Loucy (cell line): Measurements from ENCODE around the gene TYRO3.

ENCODE experiments used
- H2AFZ ChIP-seq: fragments of 200-600 bp; sonication (generic); 2 replicates; pipeline ENCODE4 v1.6.0; 2016; ENCODE audit warnings: antibody characterized with exemption, mild to moderate bottlenecking, low read length, moderate library complexity
- H3F3A ChIP-seq: fragments of 200-600 bp; 2 replicates; pipeline ENCODE4 v1.6.0; 2016; ENCODE audit warnings: antibody characterized with exemption, low read depth, mild to moderate bottlenecking
- H3K27me3 ChIP-seq: fragments of 200-600 bp; sonication (generic); 2 replicates; pipeline ENCODE4 v1.6.1; 2014; ENCODE audit warnings: low read length, mild to moderate bottlenecking; ENCODE audit not compliant: insufficient read depth, poor library complexity, severe bottlenecking
- H3K36me3 ChIP-seq: fragments of 200-600 bp; sonication (generic); 2 replicates; pipeline ENCODE4 v1.6.1; 2016; ENCODE audit warnings: low read length; ENCODE audit not compliant: insufficient read depth
- H3K4me1 ChIP-seq: fragments of 200-600 bp; sonication (generic); 2 replicates; pipeline ENCODE4 v1.5.1; 2014; ENCODE audit warnings: low read length, mild to moderate bottlenecking; ENCODE audit not compliant: insufficient read depth, poor library complexity, severe bottlenecking
- H3K4me2 ChIP-seq: fragments of 200-600 bp; sonication (generic); 2 replicates; pipeline ENCODE4 v1.6.0; 2014; ENCODE audit warnings: antibody characterized with exemption, low read length, low read depth, mild to moderate bottlenecking; ENCODE audit not compliant: poor library complexity, severe bottlenecking
- H3K4me3 ChIP-seq: fragments of 200-600 bp; sonication (generic); 2 replicates; pipeline ENCODE4 v1.5.1; 2014; ENCODE audit warnings: low read length, mild to moderate bottlenecking, mixed read lengths; ENCODE audit not compliant: poor library complexity, severe bottlenecking
- H3K79me2 ChIP-seq: fragments of 200-600 bp; sonication (generic); 2 replicates; pipeline ENCODE4 v1.6.1; 2014; ENCODE audit warnings: low read length; ENCODE audit not compliant: insufficient read depth
- H3K9ac ChIP-seq: fragments of 200-600 bp; sonication (generic); 2 replicates; pipeline ENCODE4 v1.6.0; 2014; ENCODE audit warnings: mild to moderate bottlenecking, low read depth, low read length, moderate library complexity; ENCODE audit not compliant: poor library complexity, severe bottlenecking
- H3K9me2 ChIP-seq: fragments of 200-600 bp; sonication (generic); replicated peaks from 2 replicates; pipeline ENCODE4 v1.6.1; 2016; ENCODE audit warnings: low read depth, low read length, mixed read lengths
- H3K9me3 ChIP-seq: fragments of 200-600 bp; sonication (generic); 2 replicates; pipeline ENCODE4 v1.6.1; 2014; ENCODE audit warnings: mild to moderate bottlenecking, antibody characterized with exemption, low read length, low read depth; ENCODE audit not compliant: insufficient read depth
- H4K20me1 ChIP-seq: fragments of 200-600 bp; sonication (generic); 2 replicates; pipeline ENCODE4 v1.6.0; 2014; ENCODE audit warnings: antibody characterized with exemption, low read length, mild to moderate bottlenecking; ENCODE audit not compliant: insufficient read depth, poor library complexity, severe bottlenecking
- EZH2phosphoT487 ChIP-seq: fragments of 200-600 bp; IDR thresholded peaks from 2 replicates; pipeline ENCODE4 v1.6.1; 2018; ENCODE audit warnings: antibody characterized with exemption, mild to moderate bottlenecking, moderate library complexity, borderline replicate concordance
- TF ChIP-seq, protein P1 (sequence below): fragments of 200-600 bp; sonication (generic); conservative IDR thresholded peaks from 2 replicates; pipeline ENCODE4 v1.5.1; 2014; ENCODE audit warnings: mild to moderate bottlenecking, antibody characterized with exemption, low read length

Gene TYRO3

DNA sequence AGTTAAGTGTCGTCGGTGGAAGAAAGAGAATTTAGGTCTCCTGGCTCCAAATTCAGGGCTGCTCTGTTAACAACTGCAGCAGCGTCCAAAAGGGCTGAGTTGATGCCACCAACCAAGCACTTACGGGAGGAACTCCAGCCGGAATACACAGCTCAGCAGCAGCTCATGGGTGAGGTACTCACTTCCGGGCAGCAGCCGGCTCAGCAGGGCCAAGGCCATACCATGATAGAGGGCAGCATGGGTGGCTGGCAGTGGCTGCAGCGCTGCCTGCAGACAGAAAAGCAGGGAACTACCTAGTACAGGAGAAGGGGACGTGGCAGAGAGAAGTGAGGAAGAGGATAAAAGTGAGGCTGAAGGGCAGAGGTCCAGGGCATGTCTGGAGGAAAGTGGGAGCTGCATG is 37.4 kb upstream of the TYRO3 start:
- no peak overlapping the region for H3K9ac ChIP-seq
- peaks cover 1% of the 10 kb centered on the region; the same call in 1 of the 2 replicates for H3K36me3 ChIP-seq

DNA sequence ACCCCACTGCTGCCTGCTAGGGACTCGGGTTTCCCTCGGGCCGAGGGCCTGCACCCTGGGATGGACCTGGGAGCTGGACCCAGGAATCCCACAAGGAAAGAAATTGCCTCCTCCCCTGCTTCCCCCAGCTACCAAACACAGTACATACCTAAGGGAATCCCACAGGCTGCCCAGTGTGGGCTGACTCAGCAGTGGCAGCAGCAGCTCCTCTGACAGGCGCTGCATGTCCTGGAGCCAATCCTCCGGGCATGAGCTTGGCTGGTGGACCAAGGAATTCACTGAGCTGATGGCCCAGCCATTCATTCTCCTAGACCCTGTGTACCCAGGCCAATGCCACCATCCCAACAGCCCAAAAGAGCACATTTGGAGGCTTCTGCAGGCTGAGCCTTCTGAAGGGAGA is 35.9 kb upstream of the TYRO3 start:
- TF ChIP-seq EZH2phosphoT487, result no peak
- TF ChIP-seq, protein P1, sequence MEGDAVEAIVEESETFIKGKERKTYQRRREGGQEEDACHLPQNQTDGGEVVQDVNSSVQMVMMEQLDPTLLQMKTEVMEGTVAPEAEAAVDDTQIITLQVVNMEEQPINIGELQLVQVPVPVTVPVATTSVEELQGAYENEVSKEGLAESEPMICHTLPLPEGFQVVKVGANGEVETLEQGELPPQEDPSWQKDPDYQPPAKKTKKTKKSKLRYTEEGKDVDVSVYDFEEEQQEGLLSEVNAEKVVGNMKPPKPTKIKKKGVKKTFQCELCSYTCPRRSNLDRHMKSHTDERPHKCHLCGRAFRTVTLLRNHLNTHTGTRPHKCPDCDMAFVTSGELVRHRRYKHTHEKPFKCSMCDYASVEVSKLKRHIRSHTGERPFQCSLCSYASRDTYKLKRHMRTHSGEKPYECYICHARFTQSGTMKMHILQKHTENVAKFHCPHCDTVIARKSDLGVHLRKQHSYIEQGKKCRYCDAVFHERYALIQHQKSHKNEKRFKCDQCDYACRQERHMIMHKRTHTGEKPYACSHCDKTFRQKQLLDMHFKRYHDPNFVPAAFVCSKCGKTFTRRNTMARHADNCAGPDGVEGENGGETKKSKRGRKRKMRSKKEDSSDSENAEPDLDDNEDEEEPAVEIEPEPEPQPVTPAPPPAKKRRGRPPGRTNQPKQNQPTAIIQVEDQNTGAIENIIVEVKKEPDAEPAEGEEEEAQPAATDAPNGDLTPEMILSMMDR, result no peak
- H3K9ac ChIP-seq, result no peak overlapping the region
- no peaks in the 10 kb centered on the region for H3K9me3 ChIP-seq
- no peaks in the 10 kb centered on the region for H3K4me1 ChIP-seq
- no peaks in the 10 kb centered on the region for H3K9me2 ChIP-seq
- H4K20me1 ChIP-seq, result no peaks in the 10 kb centered on the region
- H3K27me3 ChIP-seq, result no peaks in the 10 kb centered on the region
- H3K79me2 ChIP-seq, result no peaks in the 10 kb centered on the region
- no peaks in the 10 kb centered on the region for H3F3A ChIP-seq
- no peak overlapping the region for H2AFZ ChIP-seq
- no peak overlapping the region for H3K4me3 ChIP-seq
- no peak overlapping the region for H3K4me2 ChIP-seq
- H3K36me3 ChIP-seq, result peaks cover 6% of the 10 kb centered on the region; the same call in 1 of the 2 replicates

More for the DNA sequence above, 37.4 kb upstream of the TYRO3 start:
- no peaks in the 10 kb centered on the region for H3K4me1 ChIP-seq
- no peaks in the 10 kb centered on the region for H3K79me2 ChIP-seq
- no peaks in the 10 kb centered on the region for H4K20me1 ChIP-seq
- H3K4me3 ChIP-seq, result no peak overlapping the region
- no peaks in the 10 kb centered on the region for H3K9me3 ChIP-seq
- TF ChIP-seq, protein P1, result no peak
- TF ChIP-seq EZH2phosphoT487, result no peak
- no peak overlapping the region for H2AFZ ChIP-seq
- H3K27me3 ChIP-seq, result no peaks in the 10 kb centered on the region
- H3K9me2 ChIP-seq, result no peaks in the 10 kb centered on the region
- H3K4me2 ChIP-seq, result no peak overlapping the region
- H3F3A ChIP-seq, result no peaks in the 10 kb centered on the region

DNA sequence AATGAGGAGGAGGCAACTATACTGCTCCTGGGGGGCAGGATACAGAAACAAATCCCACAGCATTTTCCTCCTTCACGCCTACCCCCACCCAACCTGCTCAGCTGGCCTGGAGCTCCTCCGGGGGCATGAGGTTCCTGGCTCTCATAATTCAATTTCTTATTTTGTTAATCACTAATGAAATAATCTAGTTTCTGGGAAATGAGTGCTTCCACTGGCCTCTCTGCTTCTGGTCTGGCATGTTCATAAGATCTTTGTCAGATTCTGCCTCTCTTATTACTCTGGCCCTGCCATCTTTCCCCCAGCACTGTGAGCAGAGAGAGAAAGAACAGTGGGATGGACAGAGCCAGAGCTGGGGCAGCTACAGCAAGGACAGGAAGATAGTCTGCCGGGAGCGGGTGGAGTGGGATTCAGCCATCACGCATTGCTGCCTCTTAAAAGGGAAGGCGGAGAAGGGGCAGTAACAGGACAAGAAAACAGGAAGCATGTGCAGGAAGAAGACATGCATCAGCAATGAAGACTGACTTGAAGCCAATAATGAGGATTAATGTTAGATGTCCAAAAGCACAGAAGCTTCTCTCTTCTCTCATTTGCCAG is 28.6 kb upstream of the TYRO3 start:
- TF ChIP-seq, protein P1, result no peak
- no peak for TF ChIP-seq EZH2phosphoT487
- H3K4me3 ChIP-seq, result no peak overlapping the region
- H3K27me3 ChIP-seq, result no peaks in the 10 kb centered on the region
- H3K9me2 ChIP-seq, result no peaks in the 10 kb centered on the region
- H2AFZ ChIP-seq, result no peak overlapping the region
- H3K9me3 ChIP-seq, result no peaks in the 10 kb centered on the region
- no peaks in the 10 kb centered on the region for H3F3A ChIP-seq
- no peaks in the 10 kb centered on the region for H4K20me1 ChIP-seq
- H3K4me1 ChIP-seq, result no peaks in the 10 kb centered on the region
- H3K9ac ChIP-seq, result no peak overlapping the region
- H3K36me3 ChIP-seq, result peaks cover 6% of the 10 kb centered on the region; the same call in 1 of the 2 replicates
- H3K79me2 ChIP-seq, result no peaks in the 10 kb centered on the region
- H3K4me2 ChIP-seq, result no peak overlapping the region
